Measurements from ENCODE around the gene RAB3D.
A peak's percentile ranks its signal among the peaks of the same experiment; 100 is the strongest.
"Not testable (repeated sequence)": the region's sequence is repeated elsewhere in the genome, so short reads cannot be mapped to it uniquely, and the experiment has no call there.

Gene RAB3D

GRCh38 chr19:11347546-11348039 is 8.1 kb upstream of the RAB3D start:
- no peak for FAIRE-seq
- DNase-seq (ENCODE audit: insufficient read length): no peak
- no peak for TF ChIP-seq POLR2A (IDR thresholded peaks at IDR 0.05; ENCODE audit: low read depth, low read length)
- no peak for TF ChIP-seq TAF1 (IDR thresholded peaks at IDR 0.05; ENCODE audit: borderline replicate concordance, low read depth, low read length)
- TF ChIP-seq POLR2AphosphoS5 (IDR thresholded peaks at IDR 0.05; ENCODE audit: low read depth, low read length): no peak

GRCh38 chr19:11346104-11346940 is 6.9 kb upstream of the RAB3D start, which contains the start of the genes CCDC159 and TMEM205:
Gene CCDC159 (plus strand): TSS chr19:11346519. CDS start chr19:11346607, 88 bp downstream.
Gene TMEM205 (minus strand): TSS chr19:11346268. CDS start chr19:11345619, 649 bp downstream.
- FAIRE-seq (peak; percentile 99), DNase-seq (ENCODE audit: insufficient read length) (peak; percentile 95)
- TF ChIP-seq POLR2A (IDR thresholded peaks at IDR 0.05; ENCODE audit: low read depth, low read length) (peak; percentile 62; the same call in 1 of the 2 replicates), TAF1 (IDR thresholded peaks at IDR 0.05; ENCODE audit: borderline replicate concordance, low read depth, low read length) (no peak), POLR2AphosphoS5 (IDR thresholded peaks at IDR 0.05; ENCODE audit: low read depth, low read length) (peak; percentile 9; the same call in 1 of the 2 replicates)

- TF ChIP-seq POLR2A (IDR thresholded peaks at IDR 0.05; ENCODE audit: low read depth, low read length) (no peak), TAF1 (IDR thresholded peaks at IDR 0.05; ENCODE audit: borderline replicate concordance, low read depth, low read length) (no peak), POLR2AphosphoS5 (IDR thresholded peaks at IDR 0.05; ENCODE audit: low read depth, low read length) (no peak)
- no peak for DNase-seq (ENCODE audit: insufficient read length)
- FAIRE-seq: peak; percentile 66
These were observed 5.8 kb upstream of the RAB3D start for GRCh38 chr19:11345122-11345803.

GRCh38 chr19:11342429-11342828 is 3.0 kb upstream of the RAB3D start:
- no peak for TF ChIP-seq POLR2AphosphoS5 (IDR thresholded peaks at IDR 0.05; ENCODE audit: low read depth, low read length)
- TF ChIP-seq POLR2A (IDR thresholded peaks at IDR 0.05; ENCODE audit: low read depth, low read length): no peak
- TF ChIP-seq TAF1 (IDR thresholded peaks at IDR 0.05; ENCODE audit: borderline replicate concordance, low read depth, low read length): no peak
- FAIRE-seq (no peak), DNase-seq (ENCODE audit: insufficient read length) (no peak)

GRCh38 chr19:11340099-11340467 is 626 bp upstream of the RAB3D start:
- not testable (repeated sequence) for FAIRE-seq; DNase-seq (ENCODE audit: insufficient read length)

GRCh38 chr19:11338569-11339253 is 746 bp downstream of the RAB3D start:
- FAIRE-seq (peak; percentile 40), DNase-seq (ENCODE audit: insufficient read length) (no peak)

GRCh38 chr19:11338121-11338520 is 1.3 kb downstream of the RAB3D start:
- DNase-seq (ENCODE audit: insufficient read length): no peak
- TF ChIP-seq POLR2A (IDR thresholded peaks at IDR 0.05; ENCODE audit: low read depth, low read length) (no peak), POLR2AphosphoS5 (IDR thresholded peaks at IDR 0.05; ENCODE audit: low read depth, low read length) (no peak), TAF1 (IDR thresholded peaks at IDR 0.05; ENCODE audit: borderline replicate concordance, low read depth, low read length) (no peak)
- FAIRE-seq: no peak

More at GRCh38 chr19:11338569-11339253, 746 bp downstream of the RAB3D start:
- TF ChIP-seq TAF1 (IDR thresholded peaks at IDR 0.05; ENCODE audit: borderline replicate concordance, low read depth, low read length) (no peak), POLR2AphosphoS5 (IDR thresholded peaks at IDR 0.05; ENCODE audit: low read depth, low read length) (no peak), POLR2A (IDR thresholded peaks at IDR 0.05; ENCODE audit: low read depth, low read length) (no peak)

- no peak for FAIRE-seq
- no peak for DNase-seq (ENCODE audit: insufficient read length)
- TF ChIP-seq POLR2A (IDR thresholded peaks at IDR 0.05; ENCODE audit: low read depth, low read length) (no peak), TAF1 (IDR thresholded peaks at IDR 0.05; ENCODE audit: borderline replicate concordance, low read depth, low read length) (no peak), POLR2AphosphoS5 (IDR thresholded peaks at IDR 0.05; ENCODE audit: low read depth, low read length) (no peak)
These were observed 2.4 kb downstream of the RAB3D start for GRCh38 chr19:11337080-11337479.

GRCh38 chr19:11335449-11336146 is 3.9 kb downstream of the RAB3D start:
- no peak for TF ChIP-seq TAF1 (IDR thresholded peaks at IDR 0.05; ENCODE audit: borderline replicate concordance, low read depth, low read length)
- no peak for TF ChIP-seq POLR2A (IDR thresholded peaks at IDR 0.05; ENCODE audit: low read depth, low read length)
- DNase-seq (ENCODE audit: insufficient read length) (no peak), FAIRE-seq (no peak)

- FAIRE-seq: not testable (repeated sequence)
These were observed 5.6 kb downstream of the RAB3D start for GRCh38 chr19:11333838-11334237.

GRCh38 chr19:11332822-11333221 is 6.6 kb downstream of the RAB3D start:
- TF ChIP-seq POLR2A (IDR thresholded peaks at IDR 0.05; ENCODE audit: low read depth, low read length) (no peak), TAF1 (IDR thresholded peaks at IDR 0.05; ENCODE audit: borderline replicate concordance, low read depth, low read length) (no peak), POLR2AphosphoS5 (IDR thresholded peaks at IDR 0.05; ENCODE audit: low read depth, low read length) (no peak)
- DNase-seq (ENCODE audit: insufficient read length): no peak
- FAIRE-seq: no peak

More at GRCh38 chr19:11333838-11334237, 5.6 kb downstream of the RAB3D start:
- DNase-seq (ENCODE audit: insufficient read length): not testable (repeated sequence)

Data from GM12892 (cell line).